Epidermal melanocyte (primary cell): Measurements from ENCODE around the gene CD300LD.
"Not testable (repeated sequence)": the region's sequence is repeated elsewhere in the genome, so short reads cannot be mapped to it uniquely, and the experiment has no call there.

ENCODE experiments used
- DNase-seq: peaks from one replicate; pipeline ENCODE4 v3.0.0; 2011; ENCODE audit warnings: low spot score; ENCODE audit not compliant: insufficient read length

Gene CD300LD

GRCh38 chr17:74592087-74592990 is at the start of gene CD300LD:
Gene CD300LD (minus strand): TSS chr17:74592283. CDS start chr17:74592202, 81 bp downstream.
- no peak for DNase-seq

GRCh38 chr17:74641224-74641957 is 49.3 kb upstream of the CD300LD start:
- DNase-seq = no peak

- DNase-seq = no peak
These were observed 47.6 kb upstream of the CD300LD start for GRCh38 chr17:74639704-74640151.

- no peak for DNase-seq
These were observed 45.8 kb upstream of the CD300LD start for GRCh38 chr17:74637926-74638325.

- no peak for DNase-seq
These were observed 45.2 kb upstream of the CD300LD start for GRCh38 chr17:74637265-74637664.

GRCh38 chr17:74636541-74637085 is 44.5 kb upstream of the CD300LD start:
- DNase-seq = not testable (repeated sequence)

- DNase-seq = no peak
These were observed 43.3 kb upstream of the CD300LD start for GRCh38 chr17:74635418-74635817.

DNA sequence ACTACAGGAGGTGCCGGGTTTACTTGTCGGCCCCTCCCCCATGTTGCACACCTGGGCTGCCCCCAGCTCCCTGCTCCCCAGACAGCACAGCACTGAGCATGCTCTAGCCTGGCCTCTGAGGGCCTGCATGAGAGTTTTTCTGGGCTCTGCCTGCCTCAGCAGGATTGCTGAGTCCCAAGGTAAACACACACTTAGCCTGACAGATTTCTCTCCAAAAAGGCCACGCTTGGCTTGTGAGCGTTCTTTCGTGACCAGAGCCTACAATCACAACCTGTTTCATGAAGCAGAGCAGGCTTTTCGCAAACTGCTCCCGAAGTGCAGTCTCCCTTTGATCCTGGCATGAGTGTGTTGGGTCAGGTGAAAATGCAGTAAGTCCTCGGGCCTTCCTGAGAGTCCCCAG is 41.2 kb upstream of the CD300LD start:
- no peak for DNase-seq

DNA sequence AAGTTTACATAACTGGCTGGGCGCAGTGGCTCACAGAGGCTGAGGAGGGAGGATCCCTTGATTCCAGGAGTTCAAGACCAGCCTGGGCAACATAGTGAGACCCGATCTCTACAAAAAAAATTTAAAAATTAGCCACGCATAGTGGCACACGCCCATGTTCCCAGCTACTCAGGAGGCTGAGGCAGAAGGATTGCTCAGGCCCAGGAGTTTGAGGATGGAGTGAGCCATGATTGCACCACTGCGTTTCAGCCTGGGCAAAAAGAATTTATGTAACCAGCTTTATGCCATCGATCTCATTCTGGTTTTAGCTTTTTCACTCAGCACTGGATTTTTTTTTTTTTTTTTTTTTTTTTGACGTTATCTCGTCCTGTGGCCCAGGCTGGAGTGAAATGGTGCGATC is 40.5 kb upstream of the CD300LD start:
- no peak for DNase-seq

DNA sequence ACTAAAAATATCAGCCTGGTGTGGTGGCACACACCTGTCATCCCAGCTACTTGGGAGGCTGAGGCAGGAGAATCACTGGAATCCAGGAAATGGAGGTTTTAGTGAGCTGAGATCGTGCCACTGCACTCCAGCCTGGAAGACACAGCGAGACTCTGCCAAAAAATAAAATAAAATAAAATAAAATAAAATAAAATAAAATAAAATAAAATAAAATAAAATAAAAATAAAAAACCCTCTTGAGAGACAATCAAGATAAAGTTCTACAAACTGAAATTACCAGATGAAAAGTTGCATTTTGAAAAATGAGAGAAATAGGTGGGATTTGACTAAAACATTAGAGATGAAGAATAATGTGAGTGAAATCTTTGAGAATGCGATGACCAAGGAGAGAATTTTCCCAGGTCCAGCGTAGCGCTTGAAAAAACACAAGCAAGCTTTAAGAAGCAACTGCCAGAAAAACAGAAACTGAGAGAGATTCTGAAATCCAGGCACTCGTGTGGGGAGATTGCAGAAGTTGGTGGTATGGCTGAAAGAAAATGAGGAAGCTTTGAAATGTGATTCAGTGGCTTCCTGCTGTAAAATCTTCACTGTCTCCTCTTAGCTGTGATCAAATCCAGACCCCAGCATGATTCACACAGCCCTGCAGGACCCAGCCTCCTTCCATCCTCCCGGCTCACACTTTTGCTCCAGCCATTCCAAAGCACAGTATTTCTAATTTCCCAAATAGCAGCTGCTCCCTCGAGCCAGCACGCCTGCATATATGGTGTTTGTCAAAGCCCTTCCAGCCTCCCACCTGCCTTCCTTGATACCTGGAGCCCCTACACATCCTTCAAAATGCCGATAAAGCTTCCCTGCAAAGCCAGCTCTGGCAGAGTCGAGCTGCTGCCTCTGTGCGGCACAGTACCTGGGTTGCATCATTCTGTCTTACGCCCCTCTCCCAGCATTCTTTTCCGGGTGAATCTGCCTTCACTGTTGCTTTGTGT is 39.7 kb upstream of the CD300LD start:
- no peak for DNase-seq

DNA sequence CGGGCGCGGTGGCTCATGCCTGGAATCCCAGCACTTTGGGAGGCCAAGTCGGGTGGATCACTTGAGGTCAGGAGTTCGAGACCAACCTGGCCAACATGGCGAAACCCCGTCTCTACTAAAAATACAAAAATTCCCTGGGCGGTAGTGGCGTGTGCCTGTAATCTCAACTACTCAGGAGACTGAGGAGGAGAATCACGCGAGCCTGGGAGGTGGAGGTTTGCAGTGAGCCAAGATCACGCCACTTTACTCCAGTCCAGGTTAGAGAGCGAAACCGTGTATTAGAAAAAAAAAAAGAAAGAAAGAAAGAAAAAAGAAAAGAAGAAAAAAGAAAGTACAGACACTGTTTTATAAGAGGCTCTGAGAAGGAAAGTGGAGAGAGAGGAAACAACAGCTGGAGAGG is 38.2 kb upstream of the CD300LD start:
- not testable (repeated sequence) for DNase-seq

DNA sequence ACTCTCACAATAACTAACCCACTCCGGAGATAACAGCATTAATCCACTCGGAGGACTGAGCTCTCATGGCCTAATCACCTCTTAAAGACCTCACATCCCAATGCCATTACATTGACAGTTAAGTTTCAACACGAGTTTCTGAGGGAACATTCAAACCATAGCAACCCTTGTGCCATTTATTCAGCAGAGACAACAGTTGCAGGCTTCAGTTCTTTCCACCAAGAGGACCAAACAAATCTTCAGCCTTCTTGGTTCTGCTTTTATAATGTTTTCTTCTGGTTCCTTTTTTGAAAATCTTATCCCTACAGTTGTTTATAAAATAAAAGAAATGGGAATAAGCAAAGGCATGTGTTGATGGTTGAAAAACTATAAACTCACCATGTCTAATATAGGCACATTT is 33.6 kb upstream of the CD300LD start:
- DNase-seq = no peak

DNA sequence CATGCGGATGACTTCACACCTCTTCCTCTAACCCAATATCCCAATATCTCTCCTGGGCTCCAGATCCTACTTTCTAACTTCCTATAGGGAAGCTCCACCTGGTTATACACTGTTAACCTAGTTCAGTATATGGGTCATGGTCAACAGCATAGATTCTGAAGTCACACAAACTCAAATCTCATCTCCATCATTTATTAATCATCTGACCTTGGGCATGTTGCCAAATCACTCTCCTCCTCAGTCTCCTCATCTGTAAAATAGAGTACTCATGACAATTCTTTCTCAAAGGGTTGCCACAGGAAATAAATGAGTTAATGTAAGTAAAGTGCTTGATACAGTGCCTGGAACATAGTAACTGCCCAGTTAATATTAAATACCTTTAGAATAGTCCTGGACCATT is 32.0 kb upstream of the CD300LD start:
- no peak for DNase-seq

DNA sequence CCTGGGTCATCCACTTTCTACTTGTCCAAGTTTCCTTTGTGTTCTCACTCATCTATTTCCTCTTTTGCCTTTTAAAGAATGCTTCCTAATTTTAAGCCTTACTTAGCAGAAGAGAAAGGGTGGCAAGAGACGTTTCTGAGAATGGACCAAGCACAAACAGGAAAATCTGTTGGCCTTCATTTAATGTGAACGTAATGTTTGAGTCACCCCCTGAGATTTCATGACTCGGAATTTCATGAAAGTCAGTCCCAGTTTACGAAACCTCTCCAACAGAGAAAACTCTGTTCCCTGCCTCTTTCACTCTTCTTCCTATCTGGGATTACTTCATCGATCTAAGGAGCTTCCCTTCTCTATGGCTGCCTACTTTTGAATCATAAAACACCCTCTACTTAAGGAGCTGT is 31.6 kb upstream of the CD300LD start, which contains the start of gene CD300E:
CD300E (minus strand) TSS at position 46 of the 401 bp plus-strand sequence. CDS start 117 bp downstream, outside the sequence.
- DNase-seq = no peak

- DNase-seq = no peak
These were observed 27.1 kb upstream of the CD300LD start for GRCh38 chr17:74619077-74619673.

DNA sequence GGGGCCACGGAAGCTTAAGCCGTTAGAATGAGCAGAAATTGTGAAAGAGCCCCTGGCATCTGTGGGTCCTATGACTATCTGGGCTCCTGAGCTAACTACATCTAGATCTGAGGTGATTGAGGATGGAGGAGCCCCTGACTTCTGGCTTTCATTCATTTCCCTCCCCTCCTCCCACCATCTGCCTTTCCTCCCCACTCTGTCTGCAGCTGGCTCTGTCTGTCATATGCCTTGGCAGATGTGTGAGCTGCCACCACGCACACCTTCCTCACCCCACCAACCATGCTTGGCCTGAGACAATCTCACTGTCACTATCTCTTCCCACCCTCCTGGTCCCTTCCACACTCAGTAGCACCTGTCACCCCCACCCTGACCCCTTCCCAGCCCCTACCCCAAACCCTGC is 26.4 kb upstream of the CD300LD start:
- DNase-seq = no peak

GRCh38 chr17:74616696-74617095 is 24.6 kb upstream of the CD300LD start:
- no peak for DNase-seq

DNA sequence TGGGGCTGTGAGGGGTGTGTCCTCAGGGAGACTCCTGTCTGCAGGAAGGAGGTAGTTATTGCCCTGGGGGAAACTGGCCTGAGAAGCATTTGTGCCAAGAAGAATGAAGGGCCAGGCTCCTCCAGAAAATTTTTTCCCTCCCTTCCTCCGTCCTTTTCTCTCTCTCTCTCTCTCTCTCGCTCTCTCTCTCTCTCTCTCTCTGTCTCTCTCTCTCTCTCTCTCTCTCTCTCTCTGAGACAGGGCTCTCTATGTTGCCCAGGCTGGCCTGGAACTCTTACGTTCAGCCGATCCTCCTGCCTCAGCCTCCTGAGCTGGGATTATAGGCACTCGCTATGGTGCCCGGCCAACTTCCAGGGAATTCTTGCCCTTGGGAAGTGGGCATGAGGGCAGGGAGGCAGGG is 20.0 kb upstream of the CD300LD start:
- no peak for DNase-seq

GRCh38 chr17:74610108-74610507 is 18.0 kb upstream of the CD300LD start:
- DNase-seq = no peak

GRCh38 chr17:74608511-74608910 is 16.4 kb upstream of the CD300LD start:
- DNase-seq = no peak
